NCI-H2107 (cell line): ENCODE data around the gene HNRNPL.
"Not testable (repeated sequence)": the region's sequence is repeated elsewhere in the genome, so short reads cannot be mapped to it uniquely, and the experiment has no call there.

ENCODE experiments used
- DNase-seq: peaks from one replicate; lab custom pipeline; 2025; lab: John Stamatoyannopoulos, UW

Gene HNRNPL

GRCh38 chr19:38849860-38850435, at the start of gene HNRNPL:
TSS of gene HNRNPL (minus strand) at chr19:38849986. CDS start at chr19:38849966, 20 bp downstream.
- peak; percentile 99 for DNase-seq

GRCh38 chr19:38898788-38899446, 49.1 kb upstream of the HNRNPL start:
- no peak for DNase-seq

- no peak for DNase-seq
Observed at GRCh38 chr19:38894968-38895367, 45.2 kb upstream of the HNRNPL start.

- no peak for DNase-seq
Observed at GRCh38 chr19:38893341-38893771, 43.6 kb upstream of the HNRNPL start.

GRCh38 chr19:38892841-38893240, 43.1 kb upstream of the HNRNPL start:
- no peak for DNase-seq

- no peak for DNase-seq
Observed at GRCh38 chr19:38891771-38892170, 42.0 kb upstream of the HNRNPL start.

GRCh38 chr19:38890686-38891085, 40.9 kb upstream of the HNRNPL start:
- no peak for DNase-seq

GRCh38 chr19:38889803-38890202, 40.0 kb upstream of the HNRNPL start:
- no peak for DNase-seq

- DNase-seq, result no peak
Observed at GRCh38 chr19:38888876-38889275, 39.1 kb upstream of the HNRNPL start.

GRCh38 chr19:38884691-38885090, 34.9 kb upstream of the HNRNPL start:
- DNase-seq, result not testable (repeated sequence)

- no peak for DNase-seq
Observed at GRCh38 chr19:38883286-38883685, 33.5 kb upstream of the HNRNPL start.

GRCh38 chr19:38880882-38881609, 31.3 kb upstream of the HNRNPL start:
- no peak for DNase-seq

GRCh38 chr19:38880076-38880881, 30.5 kb upstream of the HNRNPL start:
- no peak for DNase-seq

- no peak for DNase-seq
Observed at GRCh38 chr19:38879400-38879751, 29.6 kb upstream of the HNRNPL start.

GRCh38 chr19:38878575-38879399, 29.0 kb upstream of the HNRNPL start:
- no peak for DNase-seq

- DNase-seq, result no peak
Observed at GRCh38 chr19:38877781-38878574, 28.2 kb upstream of the HNRNPL start, which contains the start of gene RINL. TSS of gene RINL (minus strand) at chr19:38878275. CDS start at chr19:38876742, 1,533 bp downstream.

GRCh38 chr19:38875656-38876395, 26.0 kb upstream of the HNRNPL start:
- DNase-seq, result no peak

GRCh38 chr19:38873400-38873799, 23.6 kb upstream of the HNRNPL start:
- DNase-seq, result not testable (repeated sequence)

GRCh38 chr19:38870612-38871011, 20.8 kb upstream of the HNRNPL start:
- no peak for DNase-seq
